SH-SY5Y (cell line): ENCODE results near the gene PLA2G4C.

ENCODE experiments used
- GATA2 ChIP-seq: IDR thresholded peaks from 2 replicates; pipeline ENCODE4 v1.6.1; 2011; ENCODE audit warnings: mild to moderate bottlenecking, low read depth, low read length
- GATA3 ChIP-seq: IDR thresholded peaks from 2 replicates; pipeline ENCODE4 v1.6.1; 2011; ENCODE audit warnings: low read depth, mild to moderate bottlenecking, low read length, moderate library complexity

Gene PLA2G4C

DNA sequence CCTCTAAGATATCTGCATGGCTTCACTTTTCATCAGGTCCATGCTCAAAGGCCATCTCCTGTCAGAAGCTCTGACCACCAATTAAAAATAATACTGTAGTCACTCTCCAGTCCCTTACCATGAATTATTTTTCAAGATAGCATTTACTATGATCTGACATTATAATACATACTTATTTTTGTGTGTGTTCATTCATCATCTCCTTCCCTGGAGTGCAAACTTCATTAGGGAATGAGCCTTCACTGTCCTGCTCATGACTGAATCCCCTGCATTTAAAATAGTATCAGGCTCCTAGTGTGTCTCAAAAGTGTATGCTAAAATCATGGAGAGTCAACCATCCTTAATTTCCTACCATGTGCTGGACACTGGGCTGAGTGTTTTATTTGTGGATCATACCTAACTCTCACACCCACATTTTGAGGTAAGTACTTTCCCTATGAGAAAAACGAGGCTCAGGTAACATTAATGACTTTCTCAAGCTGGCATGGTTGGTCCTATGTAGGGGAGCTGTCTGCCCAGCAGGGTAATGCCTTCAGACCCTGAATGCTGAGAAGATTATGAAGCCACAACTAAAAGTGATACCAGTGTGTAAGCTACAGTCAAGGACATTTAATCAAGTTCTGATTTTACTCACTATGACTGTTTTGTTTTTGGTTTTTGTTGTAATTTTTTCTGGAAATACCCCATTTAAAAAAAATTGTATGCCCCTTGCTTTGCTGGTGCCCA is 16.3 kb downstream of the PLA2G4C start:
- TF ChIP-seq GATA3 (no peak), GATA2 (no peak)

DNA sequence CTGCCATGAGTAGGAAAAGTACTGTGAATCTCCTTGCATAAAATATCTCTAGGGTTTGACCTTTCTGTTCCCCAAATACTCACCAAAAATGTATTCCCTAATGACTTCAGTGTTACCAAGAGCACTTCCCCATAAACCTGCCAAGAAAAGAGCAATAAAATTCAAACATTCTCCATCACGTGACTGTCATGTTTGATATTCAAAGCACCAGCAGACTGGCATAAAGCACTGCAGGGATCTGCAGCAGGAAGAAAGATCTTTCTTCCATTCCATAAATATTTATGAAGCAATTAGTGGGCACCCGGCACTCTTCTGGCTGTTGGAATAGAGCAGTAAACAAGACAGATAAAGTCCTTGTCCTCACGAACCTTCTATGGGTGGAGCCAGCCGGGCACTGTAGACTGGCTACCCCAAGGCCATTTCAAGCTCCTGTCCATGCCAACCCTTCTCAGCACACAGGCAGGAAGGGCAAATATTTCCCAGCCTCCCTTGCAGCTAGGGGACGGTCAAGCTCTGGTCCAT is 20.3 kb downstream of the PLA2G4C start:
- no peak for TF ChIP-seq GATA3

DNA sequence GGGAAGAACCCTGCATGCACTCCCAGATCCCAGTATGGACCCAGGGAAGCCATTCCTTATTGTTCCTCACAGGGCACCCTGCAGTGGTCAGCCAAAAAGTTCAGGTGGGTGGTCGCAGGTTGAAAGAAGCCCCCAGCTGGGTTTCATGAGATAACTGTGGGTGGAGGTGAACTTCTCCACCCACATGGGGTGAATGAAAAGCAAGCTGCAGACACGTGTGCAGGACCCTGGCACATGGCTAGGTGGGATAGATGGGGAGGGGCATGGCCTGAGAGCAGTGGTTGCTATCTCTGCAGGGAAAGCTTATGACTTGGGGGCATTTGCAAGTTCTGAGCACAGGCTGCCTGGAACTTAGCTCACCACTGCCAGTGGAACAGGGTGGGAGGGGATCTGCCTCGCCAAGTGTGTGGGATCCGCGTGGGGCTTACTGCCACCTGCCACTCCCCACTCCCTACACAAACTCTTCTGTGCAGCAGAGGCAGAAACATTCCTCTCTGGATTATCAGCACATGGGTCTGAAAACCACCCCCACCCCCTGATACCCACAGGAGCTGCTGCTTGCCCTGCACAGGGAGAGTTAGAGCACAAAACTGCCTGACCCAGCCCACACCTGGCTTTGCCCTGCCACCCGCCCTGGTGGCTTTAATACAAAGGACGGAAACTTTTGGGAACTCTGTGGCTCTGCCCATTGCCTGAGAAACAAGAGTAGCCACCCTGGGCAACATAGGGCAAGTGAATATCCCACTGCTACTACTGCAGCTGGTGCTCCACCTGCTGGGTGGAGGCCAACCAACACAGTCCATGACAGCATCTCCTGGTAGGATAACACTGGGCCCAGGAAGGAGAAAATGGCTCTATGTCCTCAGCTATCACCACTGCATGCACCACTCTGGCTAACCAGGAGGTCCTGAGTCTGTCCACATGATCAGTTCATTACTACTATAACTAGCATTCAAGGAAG is 24.4 kb downstream of the PLA2G4C start:
- TF ChIP-seq GATA3 (no peak), GATA2 (no peak)

DNA sequence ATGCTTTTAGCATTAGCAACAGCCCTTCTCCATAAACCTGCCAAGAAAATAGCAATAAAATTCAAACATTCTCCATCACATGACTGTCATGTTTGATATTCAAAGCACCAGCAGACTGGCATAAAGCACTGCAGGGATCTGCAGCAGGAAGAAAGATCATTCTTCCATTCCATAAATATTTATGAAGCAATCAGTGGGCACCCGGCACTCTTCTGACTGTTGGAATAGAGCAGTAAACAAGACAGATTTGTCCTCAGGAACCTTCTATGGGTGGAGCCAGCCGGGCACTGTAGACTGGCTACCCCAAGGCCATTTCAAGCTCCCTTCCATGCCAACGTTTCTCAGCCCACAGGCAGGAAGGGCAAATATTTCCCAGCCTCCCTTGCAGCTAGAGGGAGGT is 25.5 kb downstream of the PLA2G4C start:
- no peak for TF ChIP-seq GATA3
- TF ChIP-seq GATA2: no peak

DNA sequence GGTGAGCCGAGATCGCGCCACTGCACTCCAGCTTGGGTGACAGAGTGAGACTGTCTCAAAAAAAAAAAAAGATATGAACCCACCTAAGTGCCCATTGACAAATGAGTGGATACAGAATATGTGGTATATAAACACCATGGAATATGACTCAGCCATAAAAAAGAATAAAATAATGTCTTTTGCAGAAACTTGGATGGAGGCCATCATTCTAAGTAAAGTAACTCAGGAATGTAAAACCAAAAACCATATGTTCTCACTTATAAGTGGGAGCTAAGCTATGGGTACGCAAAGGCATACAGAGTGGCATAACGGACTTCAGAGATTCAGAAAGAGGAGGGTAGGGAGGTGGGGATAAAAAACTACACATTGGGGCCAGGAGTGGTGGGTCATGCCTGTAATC is 29.5 kb downstream of the PLA2G4C start:
- TF ChIP-seq GATA3 (no peak), GATA2 (no peak)

DNA sequence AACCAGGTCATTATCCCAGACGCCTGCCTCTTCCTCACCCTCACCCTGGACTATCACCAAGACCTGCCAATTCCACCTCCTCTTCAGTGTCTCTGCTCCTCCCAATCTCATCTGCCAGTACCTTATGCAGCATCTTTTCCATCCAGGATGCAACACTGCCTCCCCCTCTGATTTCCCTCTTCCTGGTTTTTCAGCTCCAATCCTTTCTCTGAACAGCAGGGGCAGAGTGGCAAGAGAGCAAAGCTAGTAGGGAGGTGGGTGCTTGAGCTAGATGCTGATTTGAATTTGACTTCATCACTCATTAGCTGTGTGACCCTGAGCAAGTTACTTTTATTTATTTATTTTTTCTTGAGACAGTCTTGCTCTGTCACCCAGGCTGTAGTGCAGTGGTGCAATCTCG is 41.2 kb downstream of the PLA2G4C start:
- TF ChIP-seq GATA2 (no peak), GATA3 (no peak)

DNA sequence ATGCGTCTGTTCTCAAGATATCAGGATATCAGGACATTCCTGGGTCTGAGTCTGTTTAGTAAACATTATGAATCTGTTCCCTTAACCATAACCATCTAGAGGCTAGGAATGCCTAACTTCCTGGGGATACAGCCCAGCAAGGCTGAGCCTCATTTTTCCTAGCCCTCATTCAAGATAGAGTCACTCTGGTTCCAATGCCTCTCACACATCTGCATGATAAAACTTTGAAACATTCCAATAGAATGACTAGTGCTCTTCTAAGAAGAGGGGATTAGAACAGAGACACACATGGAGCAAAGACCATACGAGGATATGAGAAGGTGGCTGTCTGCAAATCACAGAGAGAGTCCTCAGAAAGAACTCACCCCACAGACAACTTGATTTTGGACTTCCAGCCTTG is 46.1 kb downstream of the PLA2G4C start:
- no peak for TF ChIP-seq GATA2

DNA sequence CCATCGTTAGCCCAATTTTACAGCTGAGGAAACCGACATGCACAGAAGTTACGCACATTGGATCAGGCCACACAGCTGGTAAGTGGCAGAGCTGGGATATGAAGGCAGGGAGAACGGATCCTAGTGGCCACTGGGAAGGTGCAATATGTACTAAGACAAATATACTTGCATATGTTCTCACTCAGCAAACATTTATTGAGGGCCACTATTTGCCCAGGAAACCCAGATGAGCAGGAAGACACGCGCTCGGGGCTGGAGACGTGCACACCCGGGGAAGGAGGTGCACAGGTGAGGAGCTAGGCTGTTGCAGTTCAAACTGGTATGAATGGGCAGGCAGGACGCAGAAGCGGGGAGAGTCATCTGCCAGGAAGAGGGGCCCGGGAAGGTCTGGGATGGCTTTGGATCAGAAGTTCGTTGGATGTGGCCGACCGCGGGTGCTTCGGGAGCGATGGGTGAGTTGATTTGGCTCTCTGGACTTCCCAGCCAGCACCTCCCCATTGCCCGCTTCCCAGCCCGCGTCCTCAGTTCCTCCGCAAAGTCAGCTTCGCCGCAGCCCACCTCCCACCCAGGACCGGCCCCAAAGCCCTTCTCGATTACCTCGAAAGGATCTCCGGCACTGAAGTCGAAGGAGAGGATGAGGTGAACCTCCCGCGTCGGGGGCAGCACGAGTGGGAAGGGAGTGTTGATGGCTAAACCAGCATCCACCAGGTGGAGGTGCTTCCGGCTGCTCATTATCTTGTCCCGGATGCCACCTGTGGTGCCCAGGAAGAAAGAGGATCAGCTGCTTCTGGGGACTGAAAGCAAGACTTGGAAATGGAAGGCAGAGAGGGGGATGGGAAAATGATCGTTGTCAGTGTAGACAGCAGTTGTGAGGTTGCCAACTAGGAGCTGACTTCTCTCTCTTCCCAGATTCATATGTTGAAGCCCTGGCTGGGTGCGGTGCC is 48.9 kb downstream of the PLA2G4C start:
- no peak for TF ChIP-seq GATA2
- no peak for TF ChIP-seq GATA3

DNA sequence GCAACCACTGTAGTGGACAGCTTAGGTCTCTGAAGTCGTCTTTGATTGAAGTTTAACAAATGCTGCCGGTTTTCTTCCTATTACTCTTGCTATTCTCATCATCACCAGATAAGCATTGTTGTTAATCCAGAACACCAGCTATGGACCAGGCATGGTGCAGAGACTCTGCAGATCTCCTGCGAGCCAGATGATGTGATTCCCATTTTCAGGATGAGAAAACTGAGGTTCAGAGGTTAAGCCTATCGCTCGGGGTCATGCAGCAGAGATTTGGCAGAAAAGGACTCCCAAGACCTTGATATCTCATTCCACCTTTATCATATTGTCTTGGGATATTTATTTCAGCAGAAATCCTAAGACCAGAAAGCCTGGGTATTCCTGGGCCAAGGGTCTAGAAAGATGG is 50.2 kb downstream of the PLA2G4C start:
- TF ChIP-seq GATA3 (no peak), GATA2 (no peak)

DNA sequence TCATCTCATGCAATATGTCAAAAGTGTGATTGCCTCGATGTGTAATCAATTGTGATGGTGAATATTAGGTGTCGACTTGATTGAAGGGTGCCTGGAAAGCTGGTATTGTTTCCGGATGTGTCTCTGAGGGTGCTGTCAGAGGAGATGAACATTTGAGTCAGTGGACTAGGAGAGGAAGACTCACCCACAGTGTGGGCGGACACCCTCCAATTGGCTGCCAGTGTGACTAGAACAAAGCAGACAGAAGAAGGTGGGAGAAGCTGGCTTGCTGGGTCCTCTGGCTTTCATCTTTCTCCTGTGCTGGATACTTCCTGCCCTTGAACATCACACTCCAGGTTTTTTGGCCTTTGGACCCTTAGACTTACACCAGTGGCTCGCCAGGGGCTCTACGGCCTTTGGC is 51.3 kb downstream of the PLA2G4C start:
- TF ChIP-seq GATA2 (no peak), GATA3 (no peak)

DNA sequence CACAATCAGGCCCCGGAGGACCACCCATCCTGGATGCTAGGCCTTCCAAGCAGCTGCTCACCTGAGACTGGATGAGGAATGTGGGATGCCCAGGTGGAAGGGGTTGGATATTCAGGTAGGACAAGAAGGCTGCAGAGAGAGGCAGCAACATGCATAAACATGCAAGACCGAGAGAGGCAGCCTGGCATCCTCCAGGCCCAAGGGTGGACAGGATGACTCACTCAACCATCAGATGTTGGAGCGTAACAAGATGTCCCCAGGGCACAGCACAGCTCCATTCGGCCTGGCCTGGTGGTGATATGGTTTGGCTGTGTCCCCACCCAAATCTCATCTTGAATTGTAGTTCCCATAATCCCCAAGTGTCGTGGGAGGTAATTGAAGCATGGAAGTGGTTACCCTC is 56.8 kb downstream of the PLA2G4C start:
- no peak for TF ChIP-seq GATA3
- TF ChIP-seq GATA2: no peak

DNA sequence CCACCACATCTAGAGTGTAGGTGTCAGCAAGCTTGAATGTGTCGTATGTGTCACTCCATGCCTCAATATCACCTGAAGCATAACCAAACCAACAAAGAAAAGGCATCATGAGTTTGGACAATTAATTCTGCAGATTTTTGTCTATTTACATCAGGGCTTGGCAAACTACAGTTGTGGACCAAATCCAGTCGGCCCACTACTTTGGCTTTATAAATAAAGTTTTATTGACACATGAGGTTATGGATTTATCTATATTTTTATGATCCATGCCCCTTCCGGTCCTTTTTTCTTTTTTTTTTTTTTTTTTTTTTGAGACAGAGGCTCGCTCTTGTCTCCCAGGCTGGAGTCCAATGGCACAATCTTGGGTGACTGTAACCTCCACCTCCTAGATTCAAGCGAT is 57.5 kb downstream of the PLA2G4C start:
- TF ChIP-seq GATA2: no peak
- no peak for TF ChIP-seq GATA3

DNA sequence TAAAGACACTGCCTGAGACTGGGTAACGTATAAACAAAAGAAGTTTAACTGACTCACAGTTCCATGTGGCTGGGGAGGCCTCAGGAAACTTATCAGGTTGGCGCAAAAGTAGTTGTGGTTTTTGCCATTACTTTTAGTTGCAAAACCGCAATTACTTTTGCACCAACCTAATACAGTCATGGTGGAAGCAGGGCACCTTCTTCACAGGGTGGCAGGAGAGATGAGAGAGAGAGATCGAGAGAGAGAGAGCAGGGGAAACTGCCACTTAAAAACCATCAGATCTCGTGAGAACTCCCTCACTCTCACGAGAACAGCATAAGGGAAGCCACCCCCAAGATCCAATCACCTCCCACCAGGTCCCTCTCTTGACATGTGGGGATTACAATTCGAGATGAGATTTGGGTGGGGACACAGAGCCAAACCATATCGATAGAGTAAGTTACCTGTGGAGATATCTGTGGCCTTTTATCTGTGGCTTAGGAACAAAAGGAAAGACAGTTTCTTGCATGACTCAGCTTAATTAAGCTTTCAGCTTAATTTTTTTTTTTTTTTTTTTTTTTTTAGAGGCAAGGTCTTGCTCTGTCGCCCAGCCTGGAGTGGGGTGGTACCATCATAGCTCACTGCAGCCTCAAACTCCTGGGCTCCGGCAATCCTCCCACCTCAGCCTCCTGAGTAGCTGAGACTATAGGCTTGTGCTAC is 59.1 kb downstream of the PLA2G4C start:
- TF ChIP-seq GATA3: no peak
- no peak for TF ChIP-seq GATA2
